ENCODE measurements around the gene SERPINA12. TPM values are rescaled to one million over a fixed set of nuclear protein-coding genes. Genes with fewer than 3 reads are reported as not detected.
"Not testable (repeated sequence)": the region's sequence is repeated elsewhere in the genome, so short reads cannot be mapped to it uniquely, and the experiment has no call there.

The SERPINA12 gene
- total RNA-seq, 1 experiment from 2014 or later = not detected

GRCh38 chr14:94483071-94483451, 26.2 kb downstream of the SERPINA12 start:
- Mint-ChIP-seq H3K4me3 (no peak overlapping the region), H3K27me3 (ENCODE audit: low read depth) (peaks cover 3% of the 10 kb centered on the region; the same call in 1 of the 2 replicates), H3K9me3 (peaks cover 14 to 16% of the 10 kb centered on the region in 2 experiments), H3K27ac (no peak overlapping the region), H3K4me1 (peaks cover 12 to 19% of the 10 kb centered on the region in 2 experiments), H3K36me3 (ENCODE audit: insufficient read depth in 1 of 3, low read depth in 3 of 3) (peaks cover 0 to 10% (median 8%) of the 10 kb centered on the region in 3 experiments; a peak in 5 of 7 replicates)
- Histone ChIP-seq H2AK5ac (ENCODE audit: insufficient read length, low read length) (no peak overlapping the region), H3K9me3 (ENCODE audit: control insufficient read depth, low read depth, low read length) (no peaks in the 10 kb centered on the region), H2BK5ac (ENCODE audit: insufficient read length, low read length) (no peak overlapping the region), H3K23me2 (ENCODE audit: insufficient read length, low read depth, low read length, poor library complexity, severe bottlenecking) (no peaks in the 10 kb centered on the region), H3K27me3 (ENCODE audit: insufficient read depth, low read length) (no peaks in the 10 kb centered on the region), H3K79me1 (ENCODE audit: insufficient read depth, low read depth, low read length, poor library complexity, severe bottlenecking) (no peaks in the 10 kb centered on the region), H3K56ac (ENCODE audit: insufficient read length, low read depth, low read length) (no peak overlapping the region), H3K79me2 (ENCODE audit: insufficient read depth, low read length) (no peaks in the 10 kb centered on the region), H3K9ac (ENCODE audit: extremely low read depth, insufficient read length, low read length) (no peak overlapping the region), H3K14ac (ENCODE audit: insufficient read depth, low read length) (no peak overlapping the region), H2BK12ac (ENCODE audit: insufficient read length, low read depth, low read length) (no peak overlapping the region), H4K8ac (replicated peaks; ENCODE audit: insufficient read length, low read depth, low read length) (no peak overlapping the region), H2BK120ac (ENCODE audit: low read depth, low read length, poor library complexity, severe bottlenecking) (no peak overlapping the region), H3K18ac (ENCODE audit: insufficient read length, low read depth, low read length) (no peak overlapping the region), H2BK20ac (ENCODE audit: low read depth, low read length, poor library complexity, severe bottlenecking) (no peak overlapping the region), H3K4ac (ENCODE audit: low read depth, low read length) (no peak overlapping the region), H4K5ac (ENCODE audit: insufficient read length, low read depth, low read length) (no peak overlapping the region), H3K23ac (ENCODE audit: insufficient read length, low read depth, low read length) (no peak overlapping the region), H4K91ac (ENCODE audit: insufficient read length, low read depth, low read length) (no peak overlapping the region), H2AFZ (ENCODE audit: low read length) (no peak overlapping the region), H3K4me2 (ENCODE audit: insufficient read depth, insufficient read length, low read length) (no peak overlapping the region), H3K4me1 (ENCODE audit: insufficient read depth, low read length) (peaks cover 4% of the 10 kb centered on the region; the same call in 1 of the 2 replicates), H3K27ac (ENCODE audit: insufficient read length, low read depth, low read length) (no peak overlapping the region), H3T11ph (ENCODE audit: low read length) (no peak overlapping the region), H4K20me1 (ENCODE audit: control insufficient read depth, insufficient read depth, insufficient read length) (no peaks in the 10 kb centered on the region), H2BK15ac (ENCODE audit: low read depth, low read length) (no peak overlapping the region)
- no peak for DNase-seq
- no peak for TF ChIP-seq CTCF (conservative IDR thresholded peaks at IDR 0.05)
- WGBS (ENCODE audit: extremely low coverage, insufficient read length, low lambda C conversion rate) = no CpG with 5 or more reads among the region's 10 CpGs

GRCh38 chr14:94482132-94483070, 26.9 kb downstream of the SERPINA12 start:
- H3K9ac ChIP-seq (ENCODE audit: extremely low read depth, insufficient read length, low read length); H2AK5ac ChIP-seq (ENCODE audit: insufficient read length, low read length); H4K5ac ChIP-seq (ENCODE audit: insufficient read length, low read depth, low read length); H2BK12ac ChIP-seq (ENCODE audit: insufficient read length, low read depth, low read length); H3K18ac ChIP-seq (ENCODE audit: insufficient read length, low read depth, low read length); H3K9me3 ChIP-seq (ENCODE audit: control insufficient read depth, low read depth, low read length); H2BK20ac ChIP-seq (ENCODE audit: low read depth, low read length, poor library complexity, severe bottlenecking); H4K8ac ChIP-seq (replicated peaks; ENCODE audit: insufficient read length, low read depth, low read length); H4K20me1 ChIP-seq (ENCODE audit: control insufficient read depth, insufficient read depth, insufficient read length); DNase-seq; H3K79me2 ChIP-seq (ENCODE audit: insufficient read depth, low read length); H2AFZ ChIP-seq (ENCODE audit: low read length); H3K27ac ChIP-seq (ENCODE audit: insufficient read length, low read depth, low read length); H3K23me2 ChIP-seq (ENCODE audit: insufficient read length, low read depth, low read length, poor library complexity, severe bottlenecking); H3K4me3 Mint-ChIP-seq; H3T11ph ChIP-seq (ENCODE audit: low read length); H3K4ac ChIP-seq (ENCODE audit: low read depth, low read length); H3K79me1 ChIP-seq (ENCODE audit: insufficient read depth, low read depth, low read length, poor library complexity, severe bottlenecking); H2BK120ac ChIP-seq (ENCODE audit: low read depth, low read length, poor library complexity, severe bottlenecking); H3K56ac ChIP-seq (ENCODE audit: insufficient read length, low read depth, low read length); H2BK5ac ChIP-seq (ENCODE audit: insufficient read length, low read length); H3K27me3 Mint-ChIP-seq (ENCODE audit: low read depth); H3K27me3 ChIP-seq (ENCODE audit: insufficient read depth, low read length); H3K4me1 ChIP-seq (ENCODE audit: insufficient read depth, low read length); H2BK15ac ChIP-seq (ENCODE audit: low read depth, low read length); H3K23ac ChIP-seq (ENCODE audit: insufficient read length, low read depth, low read length); H3K4me2 ChIP-seq (ENCODE audit: insufficient read depth, insufficient read length, low read length); H3K27ac Mint-ChIP-seq; H4K91ac ChIP-seq (ENCODE audit: insufficient read length, low read depth, low read length); H3K14ac ChIP-seq (ENCODE audit: insufficient read depth, low read length): not testable (repeated sequence)
- H3K4me1 Mint-ChIP-seq = peaks cover 12 to 17% of the 10 kb centered on the region in 2 experiments
- H3K9me3 Mint-ChIP-seq = peaks cover 21% of the 10 kb centered on the region in 2 experiments
- WGBS (ENCODE audit: extremely low coverage, insufficient read length, low lambda C conversion rate) = no CpG with 5 or more reads among the region's 10 CpGs
- H3K36me3 Mint-ChIP-seq (ENCODE audit: insufficient read depth in 1 of 3, low read depth in 3 of 3) = peaks cover 2 to 16% (median 10%) of the 10 kb centered on the region in 3 experiments; a peak in 5 of 7 replicates

Data from H9 (cell line).